H4 (cell line): ENCODE data around the gene NBAS. TPM values are rescaled to one million over a fixed set of nuclear protein-coding genes. Genes with fewer than 3 reads are reported as not detected.
"Not testable (repeated sequence)": the region's sequence is repeated elsewhere in the genome, so short reads cannot be mapped to it uniquely, and the experiment has no call there.

Experiments used
- DNase-seq: peaks from one replicate; pipeline ENCODE4 v3.0.0-alpha.2; 2015; ENCODE audit warnings: low spot score
- total RNA-seq: library from RNA; depleted of rRNA; stranded (reverse); fragments of >200 nt; shearing (Covaris generic); gene quantifications from 2 replicates; pipeline ENCODE4 v1.2.3, GENCODE V29; 2014

NBAS gene
- total RNA-seq, 1 experiment from 2014 or later, result 16.2 TPM

DNA sequence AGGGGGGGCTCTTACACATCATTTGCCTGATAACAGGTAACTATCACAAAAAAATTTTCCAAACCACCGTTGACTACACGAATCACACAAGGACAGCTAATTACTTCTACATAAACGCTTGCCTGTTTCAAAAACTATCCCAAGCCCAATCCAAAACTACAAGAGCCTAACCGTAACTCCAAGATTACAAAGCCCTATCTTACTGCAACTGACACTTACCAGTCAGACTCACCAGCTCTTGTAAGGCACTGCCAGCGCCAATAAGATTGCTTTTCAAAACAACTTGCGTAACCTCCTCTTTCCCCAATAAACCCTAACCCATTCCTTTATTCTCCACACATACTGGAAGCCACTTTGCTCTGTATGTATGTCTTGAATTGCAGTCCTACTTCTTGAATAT lies 148.4 kb downstream of the NBAS start:
- no peak for DNase-seq

DNA sequence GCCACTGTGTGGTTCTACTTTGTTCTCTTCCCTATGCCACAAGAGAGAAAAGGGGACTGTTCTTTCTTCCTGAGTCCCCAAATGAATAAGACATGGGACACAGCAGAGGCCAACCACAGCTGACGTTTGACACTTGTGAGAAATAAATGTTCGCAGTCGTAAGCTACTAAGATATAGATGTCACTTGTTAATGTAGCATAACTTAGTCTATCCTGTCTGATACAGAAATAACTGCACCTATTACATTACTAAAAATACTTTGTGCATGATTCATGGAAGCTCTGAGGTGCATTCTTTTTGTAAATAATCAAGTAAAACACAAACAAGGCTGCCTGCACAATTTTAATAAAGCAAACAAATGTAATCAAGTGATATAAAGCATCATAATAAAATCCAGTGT lies 148.8 kb downstream of the NBAS start:
- no peak for DNase-seq

DNA sequence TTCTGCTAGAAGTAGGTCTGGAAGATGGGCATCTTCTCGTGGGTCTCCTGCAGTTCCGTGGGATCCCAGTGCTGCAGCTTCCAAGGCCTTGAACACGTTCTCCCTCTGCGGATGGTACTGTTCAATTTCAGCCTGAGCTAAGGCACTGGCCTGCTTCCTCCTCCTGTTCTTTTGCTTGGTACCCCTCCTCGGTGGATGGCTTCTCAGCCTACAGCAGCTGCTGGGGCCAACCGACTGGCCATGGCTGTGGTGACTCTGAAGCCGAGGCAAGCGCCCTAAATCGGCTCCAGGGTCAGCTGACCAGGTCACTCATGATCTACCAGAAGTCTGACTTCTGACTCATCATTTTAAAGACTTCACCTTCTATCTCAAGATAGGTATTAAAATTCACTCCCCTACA lies 150.2 kb downstream of the NBAS start:
- DNase-seq, result no peak

DNA sequence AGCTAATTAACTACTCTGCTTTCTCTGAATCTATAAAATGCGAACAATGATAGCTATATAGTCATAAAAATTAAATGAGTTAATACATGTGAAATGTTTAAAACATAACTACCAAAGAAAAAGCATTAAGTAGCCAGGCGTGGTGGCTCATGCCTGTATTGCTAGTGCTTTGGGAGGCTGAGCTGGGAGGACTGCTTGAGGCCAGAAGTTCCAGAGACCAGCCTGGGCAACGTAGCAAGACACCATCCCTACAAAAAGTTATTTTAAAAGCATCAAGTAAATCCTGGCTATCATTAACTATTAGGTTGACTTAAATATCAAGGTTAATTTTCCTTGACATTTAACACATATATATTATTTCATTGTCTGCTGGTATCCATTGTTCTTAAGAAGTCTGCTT lies 152.4 kb downstream of the NBAS start:
- DNase-seq, result no peak

DNA sequence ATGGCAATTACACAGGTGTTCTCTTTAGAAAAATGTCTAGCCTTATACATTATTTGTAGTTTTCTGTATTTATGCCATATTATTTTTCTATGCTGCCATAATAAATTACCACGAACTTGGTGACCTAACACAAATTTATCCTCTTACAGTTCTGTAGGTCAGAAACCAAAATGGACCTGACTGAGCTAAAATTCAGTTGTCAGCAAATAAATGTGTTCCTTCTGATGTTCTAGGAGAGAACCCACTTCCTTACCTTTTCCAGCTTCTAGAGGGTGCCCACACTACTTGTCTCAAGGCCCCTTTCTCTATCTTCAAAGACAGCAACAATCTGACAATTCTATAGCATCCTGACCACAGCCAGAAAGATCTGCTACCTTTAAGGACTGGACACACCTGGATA lies 153.5 kb downstream of the NBAS start:
- DNase-seq, result no peak

DNA sequence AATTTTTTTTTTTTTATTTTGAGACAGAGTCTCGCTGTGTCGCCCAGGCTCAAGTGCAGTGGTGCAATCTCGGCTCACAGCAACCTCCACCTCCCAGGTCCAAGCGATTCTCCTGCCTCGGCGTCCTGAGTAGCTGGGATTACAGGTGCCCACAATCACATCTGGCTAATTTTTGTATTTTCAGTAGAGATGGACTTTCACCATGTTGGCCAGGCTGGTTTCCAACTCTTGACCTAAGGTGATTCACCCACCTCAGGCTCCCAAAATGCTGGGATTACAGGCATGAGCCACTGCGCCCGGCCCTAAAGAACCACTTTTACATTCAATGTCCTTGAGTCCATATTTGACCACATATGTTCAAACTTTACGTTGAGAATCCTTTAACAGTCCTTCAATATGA lies 156.6 kb downstream of the NBAS start:
- not testable (repeated sequence) for DNase-seq

DNA sequence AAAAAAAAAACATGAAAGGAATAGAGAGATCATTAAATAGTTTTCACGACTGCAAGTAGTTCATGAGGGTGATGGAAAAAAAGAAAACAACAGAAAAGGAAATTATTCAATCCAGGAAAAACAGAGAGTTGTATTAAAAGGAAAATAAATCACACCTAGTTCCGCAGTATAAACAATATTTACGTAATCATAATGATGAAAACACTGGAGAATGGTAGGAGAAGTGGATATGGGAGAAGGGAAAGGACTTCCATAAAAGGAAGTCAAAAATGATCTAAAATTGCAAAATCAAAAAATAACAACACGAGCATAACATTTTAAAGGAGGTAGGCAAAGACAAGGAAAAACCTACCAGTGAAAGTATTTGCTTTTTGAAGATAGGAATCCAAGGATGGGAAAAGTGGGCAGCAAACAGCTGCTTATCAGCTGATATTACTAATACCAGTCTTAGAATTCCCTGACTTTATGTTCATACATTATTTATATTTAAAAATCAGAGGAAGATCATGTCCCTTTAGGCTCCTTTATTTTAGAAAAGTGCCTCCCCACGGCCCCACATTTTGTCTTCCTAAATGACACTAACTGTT lies 160.8 kb downstream of the NBAS start:
- no peak for DNase-seq

DNA sequence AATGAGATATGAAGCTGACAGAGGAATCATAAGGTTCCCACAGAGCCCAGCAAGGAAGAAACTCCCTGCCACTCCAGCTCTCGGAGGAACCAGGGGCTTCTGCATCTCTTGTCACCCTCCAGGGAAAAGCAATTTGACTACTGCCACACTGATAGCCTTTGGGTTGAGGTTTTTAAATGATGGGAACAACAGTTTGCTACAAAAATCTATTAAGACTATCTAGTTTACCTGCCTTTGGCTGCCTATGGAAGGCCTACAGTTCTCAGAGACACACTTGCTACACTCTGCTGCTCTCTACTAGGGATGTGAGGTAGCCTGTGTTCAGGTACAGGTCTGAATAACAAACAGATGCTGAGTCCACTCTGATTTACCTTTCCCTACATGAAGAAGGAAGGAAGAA lies 161.9 kb downstream of the NBAS start:
- DNase-seq, result no peak

DNA sequence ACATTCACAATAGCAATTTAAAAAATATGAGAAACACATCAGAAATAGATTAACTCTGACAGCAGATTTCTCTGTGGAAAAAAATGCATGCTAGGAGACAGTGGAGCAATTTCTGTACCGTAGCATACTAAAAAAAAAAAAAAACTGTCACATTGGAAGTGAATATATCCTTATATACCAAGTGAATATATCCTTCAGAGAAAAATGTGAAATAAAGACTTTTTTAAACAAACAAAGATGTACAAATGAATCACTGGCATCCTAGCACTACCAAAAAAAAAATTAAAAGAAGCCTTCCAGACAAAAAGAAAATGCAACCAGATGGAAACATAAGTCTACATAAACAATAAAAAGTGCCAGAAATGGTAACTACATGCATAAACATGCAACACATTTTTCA lies 169.4 kb downstream of the NBAS start:
- DNase-seq, result no peak

DNA sequence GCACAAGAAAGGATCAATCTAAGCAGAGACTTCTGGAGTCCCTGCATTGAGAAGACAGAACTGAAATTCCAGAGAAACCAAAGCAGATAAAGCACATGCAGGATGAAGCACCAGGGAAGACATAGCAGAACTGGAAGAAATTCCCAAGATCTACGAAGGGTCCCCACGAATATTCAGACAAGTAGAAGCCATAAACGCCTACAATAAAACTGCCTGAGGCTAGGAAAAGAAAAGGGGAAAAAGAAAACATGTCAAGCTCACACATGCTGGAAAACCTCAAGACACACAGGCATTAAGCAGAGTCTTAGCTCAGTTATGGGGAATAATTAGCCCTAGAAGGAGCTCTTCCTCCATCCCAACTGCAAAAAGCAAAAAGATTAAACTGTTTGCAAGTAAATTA lies 171.2 kb downstream of the NBAS start:
- no peak for DNase-seq

DNA sequence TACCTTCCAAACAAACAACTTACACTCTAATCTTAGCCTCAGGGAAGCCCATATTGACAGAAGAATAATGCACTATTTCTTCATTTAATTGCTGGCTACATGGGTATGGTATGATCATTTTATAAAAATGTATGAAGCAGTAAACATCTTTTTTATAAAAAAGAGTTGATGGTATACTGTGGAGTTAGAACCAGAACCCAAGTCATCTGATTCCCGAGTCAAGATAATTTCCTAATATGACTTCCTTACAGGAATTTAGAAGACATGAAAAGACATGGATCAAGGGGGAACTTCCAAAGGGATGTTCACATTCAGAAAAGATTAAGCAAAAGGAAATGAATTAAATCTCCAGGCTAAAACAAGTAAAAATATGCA lies 171.8 kb downstream of the NBAS start:
- DNase-seq, result no peak

DNA sequence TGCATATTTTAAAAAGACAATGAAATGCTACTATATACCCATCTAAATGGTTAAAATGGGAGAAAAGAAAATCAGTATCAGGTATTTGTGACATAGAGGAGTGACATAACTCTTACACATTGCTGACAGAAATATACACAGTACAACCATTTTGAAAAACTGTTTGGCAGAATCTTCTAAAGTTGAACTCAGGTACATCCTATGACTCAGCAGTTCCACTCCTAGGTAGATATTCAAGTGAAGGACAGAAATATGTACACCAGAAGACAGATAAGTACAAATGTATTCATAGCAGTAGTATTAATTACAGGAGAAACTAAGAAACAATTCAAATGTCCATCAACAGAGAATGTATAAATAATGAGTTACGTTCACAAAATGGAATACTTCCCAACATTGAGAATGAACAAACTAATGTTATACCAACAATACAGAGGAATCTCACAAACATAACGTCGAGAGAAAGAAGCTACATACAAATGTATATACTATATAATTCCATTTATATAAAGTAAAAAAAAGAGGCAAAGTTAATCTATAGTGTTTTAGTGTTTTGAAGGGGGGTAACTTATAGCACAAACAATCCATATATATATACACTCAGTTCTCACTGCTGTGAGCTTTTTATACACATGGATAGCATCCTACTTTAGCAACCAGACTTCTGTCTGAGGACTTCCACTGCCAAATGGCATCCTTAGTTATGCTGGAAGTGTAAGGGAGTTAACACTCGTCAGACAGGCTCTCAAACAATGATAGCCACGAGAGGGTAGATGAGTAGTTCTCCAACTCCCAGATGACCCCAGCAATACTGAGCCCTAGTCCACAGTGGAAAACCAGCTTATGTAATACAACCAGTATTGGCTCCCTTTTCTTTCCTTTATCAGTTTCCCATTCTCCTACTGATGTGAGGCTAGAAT lies 172.5 kb downstream of the NBAS start:
- no peak for DNase-seq

DNA sequence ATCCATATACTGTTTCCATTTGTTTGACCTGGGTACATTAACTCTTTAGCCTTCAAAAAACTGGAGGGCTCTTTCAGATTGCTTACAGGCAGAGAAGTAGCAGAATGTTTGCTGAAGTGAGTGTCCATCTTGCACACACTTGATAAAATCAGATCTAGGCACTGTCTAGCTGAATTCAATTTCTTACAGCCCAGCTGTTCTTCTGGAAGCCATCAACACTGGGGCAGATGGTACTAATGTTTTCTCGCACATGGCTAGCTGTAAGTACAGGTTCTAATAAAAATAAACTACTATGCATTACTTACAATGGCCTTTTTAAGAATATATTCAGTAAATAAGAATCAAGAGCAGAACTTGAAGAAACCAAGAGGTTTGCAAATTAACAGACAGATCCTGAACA lies 175.9 kb downstream of the NBAS start:
- DNase-seq, result no peak

DNA sequence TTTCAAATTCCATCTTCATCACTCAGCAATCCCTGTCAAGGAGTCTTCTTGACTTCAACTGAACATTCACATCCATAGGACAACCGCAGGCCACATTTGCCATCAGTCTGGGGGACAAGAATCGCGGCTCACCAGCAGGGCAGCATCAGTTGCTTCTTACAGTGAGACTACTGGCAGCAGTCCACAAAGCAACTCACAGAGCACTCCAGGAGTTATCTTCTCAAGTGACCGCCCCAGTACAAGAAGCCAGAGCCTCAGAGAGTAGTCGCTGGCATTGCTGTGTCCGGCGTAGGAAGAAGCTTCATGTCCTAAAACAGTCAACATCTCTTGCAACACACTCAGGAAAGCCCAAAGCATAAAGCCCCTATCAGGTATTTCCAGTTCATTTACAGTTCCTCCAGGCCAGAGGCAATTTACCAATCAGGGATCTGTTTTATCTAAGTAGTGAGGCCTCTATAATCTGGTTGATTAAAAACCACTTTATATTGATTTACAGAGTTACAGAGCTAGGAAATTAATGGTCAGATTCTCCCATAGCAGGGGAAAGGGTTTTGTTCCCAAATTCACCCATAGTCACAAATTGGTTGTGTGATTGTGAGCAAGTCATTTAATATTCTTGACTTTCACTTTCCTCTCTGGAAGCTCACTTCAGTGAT lies 177.3 kb downstream of the NBAS start:
- DNase-seq, result no peak

DNA sequence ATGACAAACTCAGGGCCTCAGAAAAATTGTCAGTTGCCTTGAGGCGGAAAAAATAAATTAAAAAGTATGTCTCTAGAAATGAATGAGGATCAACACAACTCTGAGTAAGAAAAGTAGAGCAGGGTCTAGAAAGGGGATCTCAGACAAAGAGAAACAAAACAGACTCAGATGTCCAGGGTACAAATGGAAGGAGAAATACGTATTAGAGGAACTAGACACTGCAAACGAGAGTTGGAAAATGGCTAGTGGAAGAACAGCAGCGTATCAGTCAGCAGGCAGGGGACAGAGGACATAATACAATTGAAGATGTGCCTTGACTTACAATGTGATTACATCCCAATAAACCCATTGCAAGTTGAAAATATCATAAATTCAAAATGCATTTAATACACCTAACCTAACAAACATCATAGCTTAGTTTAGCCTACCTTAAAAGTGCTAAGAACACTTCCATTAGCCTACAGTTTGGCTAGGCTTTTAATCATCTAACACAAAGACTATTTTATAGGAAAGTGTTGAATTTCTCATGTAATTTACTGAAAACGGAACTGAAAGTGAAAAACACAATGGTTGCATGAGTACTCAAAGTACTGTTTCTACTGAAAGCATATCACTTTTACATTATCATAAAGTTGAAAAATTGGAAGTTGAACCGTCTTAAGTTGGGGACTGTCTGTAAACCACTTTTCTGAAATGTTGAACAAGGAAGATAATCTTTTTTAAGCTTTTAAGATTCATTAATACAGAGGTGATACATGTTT lies 182.8 kb downstream of the NBAS start:
- DNase-seq, result no peak

DNA sequence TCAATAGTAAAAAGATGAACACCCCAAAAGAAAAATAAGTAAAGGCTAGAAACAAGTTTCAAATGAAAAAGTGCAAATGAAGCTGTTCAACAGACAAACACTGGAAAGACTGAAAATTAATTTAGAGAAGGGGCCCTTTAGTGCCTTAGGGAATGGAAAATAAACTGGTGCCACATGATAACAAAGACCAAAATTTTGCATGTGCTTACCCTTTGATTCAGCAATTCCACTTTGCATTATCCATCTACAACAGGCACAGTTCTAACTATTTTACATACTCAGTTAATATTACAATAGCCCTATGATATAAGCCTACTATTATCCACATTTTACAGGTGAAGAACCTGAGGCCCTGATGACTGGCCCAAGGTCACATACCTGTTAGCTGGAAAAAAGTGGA lies 183.9 kb downstream of the NBAS start:
- no peak for DNase-seq

DNA sequence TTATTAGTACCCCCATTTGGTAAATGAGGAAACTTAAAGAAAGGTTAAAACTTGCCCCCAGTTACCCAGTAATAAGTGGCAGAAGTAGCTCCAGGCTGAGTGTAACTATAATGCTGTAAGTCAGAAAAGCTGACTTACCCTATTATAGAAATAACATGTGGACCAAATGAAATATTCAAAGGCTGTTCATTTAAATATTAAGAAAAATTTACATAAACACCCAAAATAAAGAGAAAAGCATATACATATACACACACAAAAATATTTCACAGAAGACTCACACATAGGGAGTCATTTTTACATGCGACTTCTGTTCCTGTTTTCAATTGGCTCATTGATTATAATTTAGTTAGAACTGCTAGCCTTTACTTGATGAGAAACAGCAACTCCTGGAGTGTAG lies 189.1 kb downstream of the NBAS start:
- no peak for DNase-seq

DNA sequence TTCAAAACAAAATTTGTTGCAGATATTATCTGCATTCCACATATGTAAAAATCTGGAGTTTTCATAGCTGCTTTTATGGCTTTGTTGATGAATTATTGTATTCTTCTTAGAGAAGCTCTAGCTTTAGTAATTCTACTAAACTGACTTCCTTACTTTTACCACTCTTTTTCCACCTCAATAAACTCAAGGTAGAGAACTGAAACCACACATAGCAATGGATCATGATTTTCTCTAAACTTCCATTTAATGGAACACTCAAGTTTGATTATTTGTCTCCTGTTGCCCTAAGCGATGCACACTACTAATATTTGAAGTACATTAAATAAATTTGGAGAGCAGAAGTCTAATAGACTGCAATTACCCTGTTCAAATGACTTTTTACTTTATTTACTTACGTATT lies 192.0 kb downstream of the NBAS start:
- no peak for DNase-seq

DNA sequence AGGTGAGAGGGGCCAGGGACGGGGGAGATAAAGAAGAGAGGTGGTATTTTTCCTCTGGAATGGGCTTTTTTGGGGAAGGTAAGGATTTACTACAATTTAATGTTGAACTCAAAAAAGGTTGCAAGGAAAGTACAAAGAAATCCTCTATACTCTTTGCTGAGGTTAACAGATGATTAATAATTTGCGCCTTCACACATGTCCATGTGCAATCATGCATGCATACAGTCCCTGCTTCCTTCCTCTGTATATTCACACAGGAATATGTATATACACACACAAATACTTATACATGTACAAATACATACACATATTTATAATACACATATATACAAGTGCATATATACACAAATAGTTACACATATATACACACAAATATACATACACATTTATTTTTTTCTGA lies 193.4 kb downstream of the NBAS start:
- no peak for DNase-seq

DNA sequence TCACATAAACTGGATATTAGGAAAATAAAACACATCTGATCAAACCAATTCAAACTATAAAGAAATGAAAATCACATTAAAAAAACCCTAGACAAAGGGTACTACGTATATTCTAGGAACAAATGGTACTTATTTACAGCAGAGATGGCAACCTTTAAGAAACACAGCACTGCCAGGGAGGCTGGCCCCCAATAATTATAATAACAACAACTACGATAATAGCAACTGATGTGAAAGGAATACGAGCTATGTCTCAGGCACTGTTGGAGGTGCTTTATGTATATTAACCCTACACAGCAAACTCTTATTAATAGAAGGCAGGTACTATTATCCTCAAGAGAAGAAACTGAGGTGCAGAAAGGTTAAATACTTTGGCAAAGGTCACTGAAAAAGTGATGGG lies 193.9 kb downstream of the NBAS start:
- DNase-seq, result no peak

DNA sequence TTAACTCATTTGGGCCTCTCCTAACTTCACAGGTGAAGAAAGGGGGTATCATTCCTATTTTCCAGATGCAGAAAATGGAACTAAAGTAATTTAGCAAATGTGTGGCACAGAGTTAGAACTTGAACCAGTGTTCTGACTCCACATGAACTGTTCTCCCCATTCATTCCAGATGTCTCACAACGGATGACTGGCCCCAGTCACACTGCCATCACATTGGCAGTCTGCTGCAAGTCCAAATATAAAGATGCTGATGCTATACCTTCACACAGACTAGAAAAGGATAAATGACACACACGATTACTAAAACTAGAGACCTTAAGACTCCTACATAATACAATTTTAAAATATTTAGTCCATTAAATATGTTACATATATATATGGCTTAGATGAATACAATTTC lies 195.7 kb downstream of the NBAS start:
- no peak for DNase-seq

DNA sequence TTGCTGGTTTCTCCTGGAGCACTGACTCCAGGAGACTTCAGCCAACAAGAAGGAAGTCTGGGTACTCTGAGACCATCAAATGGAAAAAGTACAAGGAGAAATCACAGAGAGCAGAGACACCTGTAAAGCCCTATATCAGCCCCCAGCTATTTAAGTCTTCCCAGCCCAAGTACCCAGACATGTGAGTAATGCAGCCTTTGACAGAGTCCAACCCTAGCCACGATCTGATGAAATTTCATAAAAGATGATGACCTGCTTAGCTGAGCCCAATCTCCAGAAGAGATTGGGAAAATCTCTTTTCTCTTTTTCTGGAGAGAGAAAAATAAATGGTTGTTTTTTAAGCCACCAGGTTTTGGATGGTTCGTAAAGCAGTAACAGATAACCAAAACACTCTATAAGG lies 196.6 kb downstream of the NBAS start:
- DNase-seq, result no peak
